GM18499 (cell line): ENCODE measurements around the gene SUPT20HL2.
"Not testable (repeated sequence)": the region's sequence is repeated elsewhere in the genome, so short reads cannot be mapped to it uniquely, and the experiment has no call there.

Source experiments
- ATAC-seq: cut with Tn5 transposase; IDR thresholded peaks from one replicate; pipeline ENCODE4 v1.9.1; 2021; ENCODE audit warnings: moderate number of reproducible peaks; ENCODE audit not compliant: insufficient read depth, unreplicated experiment

Gene SUPT20HL2

DNA sequence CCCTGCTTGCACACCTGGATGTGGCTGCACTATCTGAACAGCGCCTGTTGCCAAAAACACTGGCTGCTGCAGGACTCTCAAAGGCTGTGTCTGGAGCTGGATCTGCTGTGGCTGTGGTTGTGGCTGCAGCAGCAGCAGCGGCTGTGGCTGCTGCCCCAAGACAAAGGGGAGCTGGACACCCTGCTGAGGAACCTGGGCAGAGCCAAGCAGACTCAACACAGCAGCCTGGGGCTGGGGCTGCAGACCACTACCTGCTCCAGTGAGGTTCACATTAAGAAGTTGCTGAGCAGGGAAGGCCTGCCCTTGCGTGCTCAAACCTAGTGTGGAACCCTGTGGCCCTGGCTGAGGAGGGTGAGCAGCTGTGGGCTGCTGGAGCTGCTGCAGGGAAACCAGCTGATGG lies 3.0 kb downstream of the SUPT20HL2 start:
- not testable (repeated sequence) for ATAC-seq

DNA sequence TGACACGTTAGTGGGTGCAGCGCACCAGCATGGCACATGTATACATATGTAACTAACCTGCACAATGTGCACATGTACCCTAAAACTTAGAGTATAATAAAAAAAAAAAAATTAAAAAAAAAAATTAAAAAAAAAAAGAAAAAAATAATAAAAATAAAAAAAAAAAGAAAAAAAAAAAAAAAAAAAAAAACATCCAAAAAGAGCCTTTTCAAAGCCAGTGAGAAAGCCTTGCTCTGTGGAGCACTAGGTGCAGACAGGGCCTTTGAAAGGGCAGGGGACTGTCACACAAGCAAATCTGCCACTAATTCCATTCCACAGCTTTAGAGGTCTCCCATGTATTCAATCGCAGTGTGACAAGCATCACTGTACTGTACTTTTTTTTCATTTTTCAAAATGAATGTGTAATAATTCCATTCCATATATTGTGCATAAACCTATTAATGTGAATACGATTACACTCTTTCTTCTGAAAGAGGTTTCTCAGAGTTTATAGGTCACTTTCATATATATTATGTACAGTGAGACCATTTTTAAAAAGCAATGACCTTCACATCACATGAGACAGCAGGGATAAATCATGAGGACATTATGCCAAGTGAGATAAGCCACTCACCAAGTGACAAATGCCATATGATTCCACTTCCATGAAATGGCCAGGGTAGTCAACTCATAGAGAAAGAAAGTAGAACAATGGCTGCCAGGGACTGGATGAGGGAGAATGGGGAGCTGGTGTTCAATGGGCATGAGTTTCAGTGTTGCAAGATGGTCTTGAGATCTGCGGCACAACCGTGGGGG lies 4.1 kb downstream of the SUPT20HL2 start:
- not testable (repeated sequence) for ATAC-seq

DNA sequence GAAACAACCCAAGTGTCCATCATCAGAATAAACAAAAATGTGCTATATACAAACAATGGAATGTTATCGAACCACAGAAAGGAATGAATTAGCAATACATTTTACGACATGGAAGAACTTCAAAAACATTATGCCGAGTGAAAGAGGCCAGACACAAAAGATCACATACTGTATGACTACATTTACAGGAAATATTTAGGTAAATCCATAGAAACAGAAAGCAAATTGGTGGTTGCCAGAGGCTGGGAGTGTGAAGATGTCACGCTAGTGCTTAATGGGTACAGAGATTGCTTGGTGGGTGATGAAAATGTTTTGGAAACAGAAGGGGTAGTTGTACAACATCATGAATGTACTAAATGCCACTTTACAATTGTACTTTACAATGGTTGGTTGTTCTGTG lies 5.1 kb downstream of the SUPT20HL2 start:
- ATAC-seq: not testable (repeated sequence)

DNA sequence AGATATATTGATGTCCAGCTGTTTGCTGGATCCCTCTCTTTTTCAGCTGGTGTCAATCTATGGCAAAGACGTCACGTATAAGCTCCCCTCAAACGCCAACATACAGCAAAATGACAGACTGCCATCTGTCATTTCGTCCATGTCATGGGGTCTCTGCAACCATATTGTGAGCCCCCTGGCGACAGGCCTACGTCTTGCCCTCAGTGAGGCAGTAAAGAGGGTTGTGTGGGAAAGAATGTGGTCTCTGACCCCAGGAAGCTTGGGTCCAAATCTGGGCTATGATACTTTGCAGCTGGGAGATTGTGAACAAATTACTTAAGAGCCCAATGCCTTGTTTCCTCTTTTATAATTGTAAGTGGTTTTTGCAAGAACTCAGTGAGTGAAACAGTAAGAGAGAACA lies 7.4 kb downstream of the SUPT20HL2 start:
- no peak for ATAC-seq

DNA sequence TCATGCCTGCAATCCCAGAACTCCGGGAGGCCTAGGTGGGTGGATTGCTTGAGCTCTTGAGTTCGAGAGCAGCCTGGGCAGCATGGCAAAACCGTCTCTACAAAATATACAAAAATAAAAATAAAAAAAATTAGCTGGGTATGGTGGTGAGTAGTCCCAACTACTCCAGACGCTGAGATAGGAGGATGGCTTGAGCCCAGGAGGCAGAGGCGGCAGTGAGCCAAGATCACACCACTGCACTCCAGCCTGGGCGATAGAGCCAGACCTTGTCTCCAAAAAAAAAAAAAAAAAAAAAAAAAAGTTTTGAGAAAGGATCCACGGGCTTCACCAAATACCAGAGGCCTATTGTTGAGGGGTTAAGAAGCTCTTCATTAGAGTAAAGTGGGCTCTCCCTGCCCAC lies 8.0 kb downstream of the SUPT20HL2 start:
- no peak for ATAC-seq

- no peak for ATAC-seq
Measured at GRCh38 chrX:24301806-24302205, 12.1 kb downstream of the SUPT20HL2 start.

DNA sequence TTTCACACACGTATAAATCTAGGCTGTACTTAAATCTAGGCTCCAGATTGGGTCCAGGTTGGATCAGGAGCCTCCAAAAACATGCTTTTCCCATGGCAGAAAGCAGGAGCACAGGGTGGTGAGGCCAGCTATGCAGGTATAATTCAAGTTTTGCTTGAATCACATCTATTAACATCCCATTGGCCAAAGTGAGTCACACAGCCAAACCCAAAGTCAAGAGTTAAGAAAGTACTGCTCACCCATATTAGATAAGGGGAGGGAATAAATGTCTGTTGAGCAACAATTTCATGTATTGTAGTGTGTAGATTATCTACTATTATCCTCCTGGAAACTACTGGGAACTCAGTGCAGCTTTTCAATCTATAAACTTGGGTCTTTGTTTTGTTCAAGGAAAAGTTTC lies 12.8 kb downstream of the SUPT20HL2 start:
- no peak for ATAC-seq

GRCh38 chrX:24298191-24298590 lies 15.7 kb downstream of the SUPT20HL2 start:
- ATAC-seq: no peak

DNA sequence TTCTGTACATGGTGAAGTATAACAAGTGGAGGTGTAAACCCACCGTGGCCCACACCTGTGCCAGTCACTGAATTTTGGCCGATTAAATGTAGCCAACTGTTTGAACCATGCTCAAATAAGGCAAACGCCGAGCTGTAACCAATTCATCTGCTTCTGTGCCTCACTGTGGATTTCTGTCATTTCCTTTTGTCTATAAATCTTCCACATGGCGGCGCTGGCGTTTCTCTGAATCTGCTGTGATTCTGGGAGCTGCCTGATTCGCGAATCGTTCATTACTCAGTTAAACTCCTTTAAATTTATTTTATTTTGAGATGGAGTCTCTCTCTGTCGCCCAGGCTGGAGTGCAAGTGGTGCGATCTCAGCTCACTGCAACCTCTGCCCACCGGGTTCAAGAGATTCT lies 19.2 kb downstream of the SUPT20HL2 start:
- no peak for ATAC-seq

GRCh38 chrX:24293412-24293811 lies 20.5 kb downstream of the SUPT20HL2 start:
- no peak for ATAC-seq

DNA sequence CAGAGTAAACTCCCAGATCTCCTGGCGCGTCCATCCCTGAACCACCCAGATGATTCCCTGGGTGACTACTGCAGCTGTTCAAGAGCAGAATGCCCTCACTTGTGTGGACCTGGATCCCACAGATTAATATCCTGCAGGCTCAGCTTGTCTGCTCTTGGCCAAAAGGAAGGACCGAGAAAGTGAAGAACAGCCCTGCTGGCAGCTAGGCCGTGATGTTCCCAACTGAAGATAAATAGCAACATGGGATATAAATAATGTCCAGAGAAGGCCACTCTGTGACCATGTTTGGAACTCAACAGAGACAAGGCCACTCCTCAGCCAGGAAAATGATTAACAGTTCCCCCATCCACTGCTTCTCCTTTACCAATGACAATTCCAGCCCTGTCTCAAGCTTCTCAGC lies 21.5 kb downstream of the SUPT20HL2 start:
- ATAC-seq: no peak

DNA sequence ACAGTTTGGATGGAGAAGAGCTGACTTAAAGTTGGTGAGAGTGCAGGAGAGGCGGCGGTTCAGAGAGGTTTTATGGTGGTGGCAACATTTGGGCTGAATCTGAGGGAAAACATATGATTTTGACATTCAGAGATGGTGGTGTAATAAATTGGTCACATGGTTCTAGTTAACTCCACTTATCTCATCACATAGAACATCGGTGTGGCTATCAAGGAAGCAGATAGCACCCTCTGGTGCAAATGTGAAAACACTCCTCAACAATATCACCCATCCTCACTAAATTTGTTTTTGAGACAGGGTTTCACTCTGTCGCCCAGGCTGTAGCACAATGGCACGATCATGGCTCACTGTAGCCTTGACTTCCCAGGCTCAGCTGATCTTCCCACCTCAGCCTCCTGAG lies 28.8 kb downstream of the SUPT20HL2 start:
- no peak for ATAC-seq

DNA sequence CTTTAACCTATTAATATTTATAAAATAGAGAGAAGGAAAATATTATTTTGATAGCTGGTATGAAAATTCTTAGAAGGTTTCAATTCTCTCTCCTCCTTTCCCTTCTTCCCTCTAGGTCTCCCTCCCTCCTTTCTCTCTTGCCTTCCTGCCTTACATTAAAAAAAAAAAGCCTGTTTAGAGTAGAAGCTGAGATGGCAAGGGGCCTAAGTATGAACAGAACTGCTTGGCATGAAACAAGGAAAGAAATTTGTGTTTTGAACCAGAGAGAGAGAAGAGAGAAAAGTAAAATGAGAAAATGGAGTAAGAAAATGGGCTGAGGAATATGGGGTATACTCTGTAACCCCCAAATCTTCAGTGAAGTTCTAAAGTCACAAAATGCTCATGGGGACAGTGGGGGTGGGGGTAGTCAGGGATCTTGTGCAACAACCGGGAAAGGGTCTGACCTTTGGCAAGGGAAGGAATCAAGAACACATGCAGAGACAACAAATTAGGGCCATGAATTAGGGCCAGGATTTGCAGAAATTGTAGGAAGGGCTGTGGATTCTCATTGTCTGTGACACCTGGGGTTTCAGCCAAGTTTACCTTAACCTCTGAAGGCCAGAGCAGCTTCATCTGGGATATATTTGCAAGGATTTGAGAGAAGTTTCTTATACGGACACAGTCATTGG lies 30.6 kb downstream of the SUPT20HL2 start:
- ATAC-seq: no peak

GRCh38 chrX:24282381-24283126 lies 31.3 kb downstream of the SUPT20HL2 start:
- no peak for ATAC-seq

DNA sequence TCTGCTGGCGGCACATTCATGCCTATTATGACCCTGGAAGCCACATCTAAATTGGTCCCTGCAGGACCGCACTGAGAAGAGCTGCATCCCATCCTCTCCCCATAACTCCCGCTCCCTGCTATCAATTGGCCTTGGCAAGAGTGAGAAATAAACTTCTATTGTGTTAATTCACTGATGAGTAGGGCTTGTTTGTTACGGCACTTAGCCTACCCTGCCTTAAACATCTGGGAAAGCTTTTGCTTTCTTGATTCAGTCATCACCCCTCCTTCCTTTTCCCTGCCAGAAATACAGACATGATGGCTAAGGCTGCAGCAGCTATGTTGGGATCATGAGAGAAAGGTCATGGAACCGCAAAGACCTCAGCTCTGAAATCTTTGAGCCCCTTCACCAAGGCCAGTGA lies 36.5 kb downstream of the SUPT20HL2 start:
- no peak for ATAC-seq

- no peak for ATAC-seq
Measured at GRCh38 chrX:24276015-24276414, 37.9 kb downstream of the SUPT20HL2 start.

- ATAC-seq: no peak
Measured at GRCh38 chrX:24271262-24271661, 42.6 kb downstream of the SUPT20HL2 start.

- ATAC-seq: no peak
Measured at GRCh38 chrX:24268786-24269185, 45.1 kb downstream of the SUPT20HL2 start.

GRCh38 chrX:24266996-24267395 lies 46.9 kb downstream of the SUPT20HL2 start:
- no peak for ATAC-seq

DNA sequence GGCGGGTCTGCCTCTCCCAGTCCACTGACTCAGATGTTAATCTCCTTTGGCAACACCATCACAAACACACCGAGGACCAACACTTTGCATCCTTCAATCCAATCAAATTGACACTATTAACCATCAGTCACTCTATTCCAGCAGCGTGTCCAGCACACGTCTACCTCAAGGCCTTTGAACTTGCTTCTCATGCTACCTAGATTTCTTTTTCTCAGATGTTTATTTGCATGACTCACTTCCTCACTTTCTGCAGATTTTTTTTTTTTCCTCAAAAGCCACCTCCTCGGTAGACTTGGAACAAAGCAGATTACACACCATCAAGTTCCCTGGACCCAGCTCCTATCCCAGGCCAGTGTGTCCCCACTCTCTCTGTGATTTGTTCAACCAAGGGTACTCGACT lies 49.5 kb downstream of the SUPT20HL2 start:
- no peak for ATAC-seq

GRCh38 chrX:24262309-24262708 lies 51.6 kb downstream of the SUPT20HL2 start:
- no peak for ATAC-seq
